Calu3 (cell line): ENCODE results near the gene SEC14L2. TPM values are rescaled to one million over a fixed set of nuclear protein-coding genes. Genes with fewer than 3 reads are reported as not detected.

Source experiments
- BruUV-seq: library from RNA; stranded (reverse); fragments of 400-500 nt; replicated peaks from 2 replicates; lab custom pipeline; 2021; lab: Mats Ljungman, UMichigan
- CTCF ChIA-PET: fragments of 300-600 bp; sonication (Branson Sonifier 250); formaldehyde crosslinking; loops from one replicate; lab custom pipeline; 2022; ENCODE audit warnings: antibody characterized with exemption; lab: Charles Lee
- DNase-seq: peaks from one replicate; pipeline ENCODE4 v3.0.0; 2022
- H3K27ac Mint-ChIP-seq: one replicate; pipeline ENCODE4 v1.8.0; 2022; ENCODE audit warnings: mixed read lengths; ENCODE audit not compliant: unreplicated experiment
- H3K27me3 Mint-ChIP-seq: one replicate; pipeline ENCODE4 v1.8.0; 2022; ENCODE audit warnings: mixed read lengths; ENCODE audit not compliant: unreplicated experiment
- H3K36me3 Mint-ChIP-seq: one replicate; pipeline ENCODE4 v1.8.0; 2022; ENCODE audit warnings: mild to moderate bottlenecking, moderate library complexity, mixed read lengths; ENCODE audit not compliant: insufficient read depth, unreplicated experiment
- H3K4me1 Mint-ChIP-seq: one replicate; pipeline ENCODE4 v1.8.0; 2022; ENCODE audit warnings: mild to moderate bottlenecking, low read depth, mixed read lengths; ENCODE audit not compliant: unreplicated experiment
- H3K4me3 Mint-ChIP-seq: one replicate; pipeline ENCODE4 v1.8.0; 2022; ENCODE audit warnings: mild to moderate bottlenecking, low read depth, moderate library complexity, mixed read lengths; ENCODE audit not compliant: unreplicated experiment
- H3K9me3 Mint-ChIP-seq: one replicate; pipeline ENCODE4 v1.8.0; 2022; ENCODE audit warnings: low read depth, mixed read lengths; ENCODE audit not compliant: unreplicated experiment
- CTCF ChIP-seq: fragments of 200-600 bp; IDR thresholded peaks from one replicate; pipeline ENCODE4 v1.8.0; 2022; ENCODE audit warnings: antibody characterized with exemption; ENCODE audit not compliant: unreplicated experiment
- intact Hi-C: fragments of 100-400 bp; cut with micrococcal nuclease; formaldehyde crosslinking; loops from one replicate; pipeline ENCODE4 v1.10.0; 2022; ENCODE audit not compliant: unreplicated experiment
- total RNA-seq: library from RNA; stranded (reverse); gene quantifications from 2 replicates; pipeline ENCODE4 v1.2.3, GENCODE V29; 2022

Gene SEC14L2
- total RNA-seq, 1 experiment from 2014 or later: 39.1 TPM

GRCh38 chr22:30413745-30414524, 17.1 kb downstream of the SEC14L2 start:
- Mint-ChIP-seq H3K27me3 (no peaks in the 10 kb centered on the region), H3K4me1 (peaks cover 19% of the 10 kb centered on the region), H3K9me3 (no peaks in the 10 kb centered on the region), H3K27ac (no peak overlapping the region), H3K36me3 (peaks cover 78% of the 10 kb centered on the region), H3K4me3 (no peak overlapping the region)
- intact Hi-C loops: no loop called here
- DNase-seq: no peak
- no TSS peak for BruUV-seq
- TF ChIP-seq CTCF: no peak
- CTCF ChIA-PET: no interaction called here

DNA sequence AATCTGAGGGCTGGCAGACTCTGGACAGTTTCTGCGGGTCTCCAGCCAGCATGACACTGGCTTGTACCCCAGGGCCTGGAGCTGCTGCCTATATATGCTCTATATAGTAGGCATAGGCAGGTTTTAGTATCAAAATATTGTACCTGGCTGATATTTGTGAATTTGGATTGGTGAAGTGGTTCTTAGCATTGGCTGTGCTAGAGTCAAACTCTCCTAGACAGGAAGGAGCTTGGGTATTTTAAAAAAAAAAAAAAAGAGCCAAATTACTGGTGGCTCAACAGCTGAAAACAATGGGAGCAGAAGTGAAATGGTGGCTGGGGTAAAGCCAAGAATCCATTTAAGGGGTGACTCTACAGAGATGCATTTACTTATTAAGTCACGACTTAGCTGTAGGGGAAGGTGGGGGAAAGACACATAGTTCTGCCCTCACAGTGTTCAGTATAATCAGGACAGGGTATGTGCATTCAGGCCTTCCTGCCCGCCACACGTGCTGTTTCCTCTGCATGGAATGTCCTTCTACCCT, 17.8 kb downstream of the SEC14L2 start:
- Mint-ChIP-seq H3K4me1 (peaks cover 19% of the 10 kb centered on the region), H3K27ac (peak overlapping the region; percentile 27), H3K4me3 (no peak overlapping the region), H3K9me3 (no peaks in the 10 kb centered on the region), H3K27me3 (no peaks in the 10 kb centered on the region), H3K36me3 (peaks cover 76% of the 10 kb centered on the region)
- CTCF ChIA-PET: interaction anchor here (0.7 kb wide), 1 partner anchor 36 kb away, joined by 3 read pairs; no protein-coding TSS in a partner anchor
- intact Hi-C loops: no loop called here
- no peak for DNase-seq
- no peak for TF ChIP-seq CTCF
- no TSS peak for BruUV-seq

DNA sequence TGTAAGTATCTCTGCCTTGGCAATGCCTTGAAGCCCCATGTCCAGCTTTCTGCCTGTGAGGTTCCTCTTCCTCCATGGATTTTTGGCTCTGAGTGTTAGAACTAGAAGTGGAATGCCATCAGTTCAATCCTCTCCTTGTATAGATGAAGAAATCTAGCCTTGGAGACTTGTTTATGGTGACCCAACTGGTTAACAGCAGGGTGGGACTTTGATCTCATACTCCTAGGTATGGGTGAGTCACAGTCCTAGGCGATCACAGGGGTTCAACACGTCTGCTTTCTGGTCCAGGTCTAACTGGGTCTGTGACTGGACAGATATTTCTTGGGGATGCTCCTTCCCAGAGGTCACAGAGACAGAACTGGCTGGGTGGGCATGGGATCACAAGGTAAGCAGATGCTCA, 19.6 kb downstream of the SEC14L2 start:
- intact Hi-C loops: no loop called here
- peaks cover 72% of the 10 kb centered on the region for H3K36me3 Mint-ChIP-seq

DNA sequence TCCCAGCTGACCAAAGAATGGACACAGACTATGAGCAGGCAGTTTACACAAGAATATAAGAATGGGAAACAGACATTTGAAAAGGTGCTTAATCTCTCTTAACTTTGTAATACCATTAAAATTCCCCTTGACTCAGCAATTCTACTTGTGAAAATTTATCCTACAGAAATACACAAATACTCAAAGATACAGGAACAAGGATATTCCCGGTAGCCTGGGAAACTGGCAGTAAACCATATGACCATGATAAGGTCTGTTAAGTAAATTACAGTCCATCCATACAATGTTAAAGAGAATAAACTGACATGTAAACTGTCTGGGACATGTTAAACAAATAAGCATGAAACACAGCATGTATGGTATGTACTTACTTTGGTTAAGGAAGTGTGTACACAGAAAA, 20.0 kb downstream of the SEC14L2 start:
- CTCF ChIA-PET: no interaction called here

More for the DNA sequence above, 19.6 kb downstream of the SEC14L2 start:
- BruUV-seq: no TSS peak
- Mint-ChIP-seq H3K9me3 (no peaks in the 10 kb centered on the region), H3K27me3 (no peaks in the 10 kb centered on the region), H3K27ac (peak overlapping the region; percentile 38), H3K4me1 (peaks cover 31% of the 10 kb centered on the region), H3K4me3 (no peak overlapping the region)
- DNase-seq: peak; percentile 22
- CTCF ChIA-PET: no interaction called here
- TF ChIP-seq CTCF: no peak

More for the DNA sequence above, 20.0 kb downstream of the SEC14L2 start:
- Mint-ChIP-seq H3K27ac (peak overlapping the region; percentile 38), H3K4me1 (peaks cover 36% of the 10 kb centered on the region), H3K4me3 (no peak overlapping the region), H3K27me3 (no peaks in the 10 kb centered on the region), H3K9me3 (no peaks in the 10 kb centered on the region), H3K36me3 (peaks cover 72% of the 10 kb centered on the region)
- intact Hi-C loops: no loop called here
- BruUV-seq: no TSS peak
- no peak for DNase-seq
- TF ChIP-seq CTCF: no peak
